ENCODE data around the gene CNPPD1. TPM values are rescaled to one million over a fixed set of nuclear protein-coding genes. Genes with fewer than 3 reads are reported as not detected.
"Not testable (repeated sequence)": the region's sequence is repeated elsewhere in the genome, so short reads cannot be mapped to it uniquely, and the experiment has no call there.

The CNPPD1 gene
- total RNA-seq, 1 experiment from 2014 or later, result 62.9 TPM

- Mint-ChIP-seq H3K27ac (ENCODE audit: unreplicated experiment) (no peak overlapping the region), H3K9me3 (ENCODE audit: unreplicated experiment) (no peaks in the 10 kb centered on the region), H3K27me3 (ENCODE audit: insufficient read depth, unreplicated experiment) (no peaks in the 10 kb centered on the region), H3K4me3 (ENCODE audit: unreplicated experiment) (peak overlapping the region; percentile 35), H3K36me3 (ENCODE audit: insufficient read depth, unreplicated experiment) (peaks cover 28% of the 10 kb centered on the region), H3K4me1 (ENCODE audit: low read depth, unreplicated experiment) (peaks cover 5% of the 10 kb centered on the region)
- Histone ChIP-seq H3K4me1 (peaks cover 8% of the 10 kb centered on the region), H3K27me3 (replicated peaks; ENCODE audit: control insufficient read depth, insufficient read depth, low read length) (no peaks in the 10 kb centered on the region), H3K4me3 (ENCODE audit: low read depth, low read length) (no peak overlapping the region), H3K9me3 (no peaks in the 10 kb centered on the region), H3K36me3 (ENCODE audit: control insufficient read depth, insufficient read depth, low read length) (peaks cover 9% of the 10 kb centered on the region)
- CTCF ChIA-PET, result interaction anchor here (1.1 kb wide), 1 partner anchor 91 kb away, joined by 3 read pairs; no protein-coding TSS in a partner anchor
- no peak for TF ChIP-seq CTCF (IDR thresholded peaks at IDR 0.05; ENCODE audit: insufficient read depth in 1 of 2, low read depth in 1 of 2, low read length in 1 of 2, severe bottlenecking in 1 of 2, unreplicated experiment in 1 of 2)
- no TSS peak for BruUV-seq (replicated peaks)
- POLR2A ChIA-PET, result no interaction called here
- DNase-seq, result no peak
- intact Hi-C loops (cut with micrococcal nuclease; ENCODE audit: unreplicated experiment), result no loop called here
These were observed 27.9 kb upstream of the CNPPD1 start for GRCh38 chr2:219204425-219205164.

GRCh38 chr2:219201331-219201730 lies 24.6 kb upstream of the CNPPD1 start:
- H3K27ac Mint-ChIP-seq (ENCODE audit: unreplicated experiment); H3K36me3 Mint-ChIP-seq (ENCODE audit: insufficient read depth, unreplicated experiment); POLR2A ChIA-PET; H3K4me1 Mint-ChIP-seq (ENCODE audit: low read depth, unreplicated experiment); H3K4me3 Mint-ChIP-seq (ENCODE audit: unreplicated experiment); H3K27me3 Mint-ChIP-seq (ENCODE audit: insufficient read depth, unreplicated experiment); H3K36me3 ChIP-seq (ENCODE audit: control insufficient read depth, insufficient read depth, low read length); H3K9me3 Mint-ChIP-seq (ENCODE audit: unreplicated experiment); intact Hi-C loops (cut with micrococcal nuclease; ENCODE audit: unreplicated experiment); BruUV-seq (replicated peaks); H3K4me3 ChIP-seq (ENCODE audit: low read depth, low read length); DNase-seq; H3K27me3 ChIP-seq (replicated peaks; ENCODE audit: control insufficient read depth, insufficient read depth, low read length); H3K4me1 ChIP-seq; H3K9me3 ChIP-seq: not testable (repeated sequence)
- CTCF ChIA-PET, result interaction anchor here (1.1 kb wide), 1 partner anchor 30 kb away, joined by 4 read pairs; no protein-coding TSS in a partner anchor

GRCh38 chr2:219200502-219201326 lies 24.0 kb upstream of the CNPPD1 start:
- H3K4me1 Mint-ChIP-seq (ENCODE audit: low read depth, unreplicated experiment); DNase-seq; H3K4me1 ChIP-seq; H3K27me3 Mint-ChIP-seq (ENCODE audit: insufficient read depth, unreplicated experiment); H3K36me3 ChIP-seq (ENCODE audit: control insufficient read depth, insufficient read depth, low read length); H3K9me3 Mint-ChIP-seq (ENCODE audit: unreplicated experiment); H3K36me3 Mint-ChIP-seq (ENCODE audit: insufficient read depth, unreplicated experiment); H3K4me3 ChIP-seq (ENCODE audit: low read depth, low read length); H3K27ac Mint-ChIP-seq (ENCODE audit: unreplicated experiment); intact Hi-C loops (cut with micrococcal nuclease; ENCODE audit: unreplicated experiment); POLR2A ChIA-PET; H3K9me3 ChIP-seq; H3K4me3 Mint-ChIP-seq (ENCODE audit: unreplicated experiment); H3K27me3 ChIP-seq (replicated peaks; ENCODE audit: control insufficient read depth, insufficient read depth, low read length): not testable (repeated sequence)
- TSS peak; percentile 57 for BruUV-seq (replicated peaks)
- CTCF ChIA-PET, result interaction anchor here (1.1 kb wide), 1 partner anchor 30 kb away, joined by 4 read pairs; no protein-coding TSS in a partner anchor
